SK-N-MC (cell line): ENCODE results near the gene PSTK.

Experiments used
- DNase-seq: peaks from one replicate; pipeline ENCODE4 v3.0.0-alpha.2; 2011; ENCODE audit warnings: low read depth, low spot score
- H3K27ac ChIP-seq: fragments of 200-600 bp; sonication (generic); 2 replicates; pipeline ENCODE4 v1.5.1; 2016; ENCODE audit warnings: mixed run types
- H3K36me3 ChIP-seq: fragments of 200-600 bp; sonication (generic); 2 replicates; pipeline ENCODE4 v1.6.1; 2017; ENCODE audit warnings: antibody characterized with exemption, low read length, mixed read lengths; ENCODE audit not compliant: insufficient read depth
- H3K4me3 ChIP-seq: fragments of 200-600 bp; sonication (generic); 2 replicates; pipeline ENCODE4 v1.5.1; 2016
- H3K9ac ChIP-seq: fragments of 200-600 bp; sonication (generic); 2 replicates; pipeline ENCODE4 v1.8.0; 2017; ENCODE audit warnings: mixed run types, mixed read lengths; ENCODE audit not compliant: insufficient read length
- H3K9me3 ChIP-seq: fragments of 200-600 bp; sonication (generic); 2 replicates; pipeline ENCODE4 v1.6.1; 2017; ENCODE audit warnings: low read depth, mild to moderate bottlenecking, antibody characterized with exemption, low read length, moderate library complexity, mixed read lengths
- EZH2 ChIP-seq: fragments of 200-600 bp; sonication (generic); IDR thresholded peaks from one replicate; pipeline ENCODE4 v1.6.1; 2017; ENCODE audit warnings: antibody characterized with exemption
- FOXP2 ChIP-seq: optimal IDR thresholded peaks from 2 replicates; pipeline ENCODE3; 2011; ENCODE audit warnings: mild to moderate bottlenecking, moderate library complexity; ENCODE audit not compliant: insufficient read depth; ENCODE audit errors: extremely low read length, control extremely low read depth
- POLR2AphosphoS5 ChIP-seq: IDR thresholded peaks from 2 replicates; pipeline ENCODE4 v1.6.1; 2012; ENCODE audit warnings: mild to moderate bottlenecking, low read depth, low read length, borderline replicate concordance

Gene PSTK

GRCh38 chr10:122955892-122956291, 24.3 kb upstream of the PSTK start:
- no peak overlapping the region for H3K9ac ChIP-seq
- no peaks in the 10 kb centered on the region; the same call in 1 of the 2 replicates for H3K9me3 ChIP-seq
- H3K27ac ChIP-seq: no peak overlapping the region
- no peak for DNase-seq
- no peak overlapping the region for H3K4me3 ChIP-seq
- H3K36me3 ChIP-seq: no peaks in the 10 kb centered on the region
- TF ChIP-seq POLR2AphosphoS5: no peak
- no peak for TF ChIP-seq EZH2
- no peak for TF ChIP-seq FOXP2

GRCh38 chr10:122957474-122957873, 22.7 kb upstream of the PSTK start:
- Histone ChIP-seq H3K27ac (no peak overlapping the region), H3K9me3 (no peaks in the 10 kb centered on the region; the same call in 1 of the 2 replicates), H3K36me3 (no peaks in the 10 kb centered on the region), H3K4me3 (no peak overlapping the region), H3K9ac (no peak overlapping the region)
- DNase-seq: no peak
- no peak for TF ChIP-seq FOXP2

- no peak for DNase-seq
- H3K9me3 ChIP-seq: no peaks in the 10 kb centered on the region
- H3K27ac ChIP-seq: no peak overlapping the region
- no peak overlapping the region for H3K9ac ChIP-seq
- H3K4me3 ChIP-seq: no peak overlapping the region
- TF ChIP-seq POLR2AphosphoS5: no peak
- TF ChIP-seq FOXP2: no peak
- no peak for TF ChIP-seq EZH2
- H3K36me3 ChIP-seq: no peaks in the 10 kb centered on the region
Observed at GRCh38 chr10:122962405-122962804, 17.8 kb upstream of the PSTK start.

- no peak for DNase-seq
- TF ChIP-seq POLR2AphosphoS5 (no peak), EZH2 (no peak), FOXP2 (no peak)
- Histone ChIP-seq H3K27ac (no peak overlapping the region), H3K4me3 (no peak overlapping the region), H3K9ac (no peak overlapping the region), H3K36me3 (no peaks in the 10 kb centered on the region), H3K9me3 (no peaks in the 10 kb centered on the region)
Observed at GRCh38 chr10:122966879-122967278, 13.3 kb upstream of the PSTK start.

GRCh38 chr10:122968698-122969097, 11.5 kb upstream of the PSTK start:
- no peak for TF ChIP-seq FOXP2
- TF ChIP-seq POLR2AphosphoS5: no peak
- no peak for TF ChIP-seq EZH2
- no peak overlapping the region for H3K27ac ChIP-seq
- H3K9me3 ChIP-seq: no peaks in the 10 kb centered on the region
- H3K36me3 ChIP-seq: no peaks in the 10 kb centered on the region
- no peak overlapping the region for H3K4me3 ChIP-seq
- DNase-seq: no peak
- no peak overlapping the region for H3K9ac ChIP-seq

- H3K4me3 ChIP-seq: no peak overlapping the region
- no peak overlapping the region for H3K27ac ChIP-seq
- DNase-seq: no peak
- no peak overlapping the region for H3K9ac ChIP-seq
- no peak for TF ChIP-seq EZH2
- TF ChIP-seq POLR2AphosphoS5: no peak
- TF ChIP-seq FOXP2: no peak
- no peaks in the 10 kb centered on the region for H3K36me3 ChIP-seq
- no peaks in the 10 kb centered on the region for H3K9me3 ChIP-seq
Observed at GRCh38 chr10:122974023-122974422, 6.2 kb upstream of the PSTK start.

GRCh38 chr10:122974543-122975064, 5.6 kb upstream of the PSTK start:
- no peak overlapping the region for H3K4me3 ChIP-seq
- DNase-seq: no peak
- H3K27ac ChIP-seq: no peak overlapping the region
- TF ChIP-seq EZH2: no peak
- TF ChIP-seq FOXP2: no peak
- TF ChIP-seq POLR2AphosphoS5: no peak
- H3K9me3 ChIP-seq: no peaks in the 10 kb centered on the region
- H3K36me3 ChIP-seq: no peaks in the 10 kb centered on the region
- H3K9ac ChIP-seq: no peak overlapping the region

GRCh38 chr10:122981066-122981464, 864 bp downstream of the PSTK start:
- Histone ChIP-seq H3K36me3 (no peaks in the 10 kb centered on the region; the same call in 1 of the 2 replicates), H3K9ac (peak overlapping the region; percentile 55), H3K4me3 (peak overlapping the region; percentile 79), H3K27ac (no peak overlapping the region), H3K9me3 (no peaks in the 10 kb centered on the region)
- no peak for DNase-seq
- no peak for TF ChIP-seq EZH2
- TF ChIP-seq POLR2AphosphoS5: no peak

- H3K9ac ChIP-seq: no peak overlapping the region
- no peaks in the 10 kb centered on the region for H3K9me3 ChIP-seq
- H3K27ac ChIP-seq: no peak overlapping the region
- no peak for DNase-seq
- no peaks in the 10 kb centered on the region; the same call in 1 of the 2 replicates for H3K36me3 ChIP-seq
- TF ChIP-seq POLR2AphosphoS5: no peak
- H3K4me3 ChIP-seq: no peak overlapping the region
Observed at GRCh38 chr10:122983898-122984297, 3.7 kb downstream of the PSTK start.
